H1 (cell line): Measurements from ENCODE around the gene STXBP6. TPM values are rescaled to one million over a fixed set of nuclear protein-coding genes. Genes with fewer than 3 reads are reported as not detected.
A peak's percentile ranks its signal among the peaks of the same experiment; 100 is the strongest.

Experiments
- CTCF ChIA-PET: fragments of 300-600 bp; sonication (Branson Sonifier 250); formaldehyde crosslinking; loops from one replicate; lab custom pipeline; 2021; ENCODE audit not compliant: partially characterized antibody; lab: Charles Lee
- POLR2A ChIA-PET: fragments of 300-600 bp; sonication (Branson Sonifier 250); formaldehyde crosslinking; loops from one replicate; lab custom pipeline; 2021; ENCODE audit warnings: inconsistent platforms; ENCODE audit not compliant: partially characterized antibody; lab: Charles Lee
- DNase-seq, 2 experiments: peaks; one replicate each; pipeline versions ENCODE4 v3.0.0 to v3.0.0-alpha.2; 2010 to 2022; ENCODE audit warnings: low spot score in 2 of 2, low read depth in 1 of 2, mixed read lengths in 1 of 2
- FAIRE-seq: peaks from 2 replicates; lab custom pipeline; 2011; peaks lifted over from hg19 to GRCh38; lab: Jason Lieb, UNC
- H2AFZ ChIP-seq: 2 replicates; pipeline ENCODE4 v1.8.1; 2012; ENCODE audit warnings: low read length, inconsistent platforms
- H2AK5ac ChIP-seq: 2 replicates; pipeline ENCODE4 v1.6.1; 2013; ENCODE audit warnings: low read depth, low read length
- H2BK120ac ChIP-seq: replicated peaks from 2 replicates; pipeline ENCODE3; 2013; ENCODE audit warnings: low read depth, low read length, inconsistent platforms
- H2BK12ac ChIP-seq: 2 replicates; pipeline ENCODE4 v1.6.1; 2013; ENCODE audit warnings: low read depth, low read length
- H2BK15ac ChIP-seq: 2 replicates; pipeline ENCODE4 v1.6.1; 2013; ENCODE audit warnings: low read length
- H2BK20ac ChIP-seq: 2 replicates; pipeline ENCODE4 v1.6.1; 2013; ENCODE audit warnings: low read length
- H2BK5ac ChIP-seq: 2 replicates; pipeline ENCODE4 v1.6.1; 2013; ENCODE audit warnings: low read depth, low read length
- H3K14ac ChIP-seq: 2 replicates; pipeline ENCODE4 v1.6.1; 2013; ENCODE audit warnings: inconsistent platforms; ENCODE audit not compliant: insufficient read length
- H3K18ac ChIP-seq: 2 replicates; pipeline ENCODE4 v1.6.1; 2013; ENCODE audit warnings: low read length; ENCODE audit errors: extremely low read depth
- H3K23ac ChIP-seq: 2 replicates; pipeline ENCODE4 v1.6.1; 2013; ENCODE audit warnings: inconsistent platforms; ENCODE audit not compliant: insufficient read length
- H3K23me2 ChIP-seq: 2 replicates; pipeline ENCODE4 v1.6.1; 2013; ENCODE audit warnings: low read depth, low read length
- H3K27ac ChIP-seq: 2 replicates; pipeline ENCODE4 v1.6.1; 2011; ENCODE audit warnings: low read depth, low read length, inconsistent platforms
- H3K27me3 ChIP-seq, 4 experiments: replicated peaks in 1 of 4; 1 replicate in 1 of 4; 2 replicates in 3 of 4; pipeline versions ENCODE4 v1.6.1 to v1.8.1; 2011 to 2013; ENCODE audit warnings: low read length in 3 of 4, mild to moderate bottlenecking in 3 of 4, inconsistent platforms in 2 of 4, mixed read lengths in 2 of 4, moderate library complexity in 1 of 4; ENCODE audit not compliant: control insufficient read depth in 3 of 4, insufficient read depth in 3 of 4; ENCODE audit errors: extremely low read depth in 1 of 4
- H3K36me3 ChIP-seq, 4 experiments: 2 replicates each; pipeline versions ENCODE4 v1.6.1 to v1.8.1; 2011 to 2013; ENCODE audit warnings: mild to moderate bottlenecking in 4 of 4, low read length in 3 of 4, moderate library complexity in 2 of 4, control low read depth in 1 of 4, inconsistent platforms in 1 of 4; ENCODE audit not compliant: insufficient read depth in 4 of 4, control insufficient read depth in 2 of 4
- H3K4ac ChIP-seq: replicated peaks from 2 replicates; pipeline ENCODE3; 2013; ENCODE audit warnings: low read length, low read depth, mixed read lengths, inconsistent platforms; ENCODE audit not compliant: insufficient read length
- H3K4me1 ChIP-seq, 4 experiments: replicated peaks in 1 of 4; 1 replicate in 1 of 4; 2 replicates in 3 of 4; pipeline versions ENCODE4 v1.6.1 to v1.8.1; 2011 to 2013; ENCODE audit warnings: low read length in 3 of 4, inconsistent platforms in 2 of 4, mixed read lengths in 1 of 4; ENCODE audit not compliant: insufficient read depth in 4 of 4, control insufficient read depth in 3 of 4
- H3K4me2 ChIP-seq, 2 experiments: 2 replicates each; pipeline versions ENCODE4 v1.6.1 to v1.8.1; 2011 to 2013; ENCODE audit warnings: low read depth in 2 of 2, low read length in 2 of 2, control low read depth in 1 of 2, inconsistent platforms in 1 of 2, mild to moderate bottlenecking in 1 of 2; ENCODE audit not compliant: insufficient read depth in 1 of 2
- H3K4me3 ChIP-seq, 4 experiments: fragments of 200-600, 300-600 bp in 1 of 4; sonication (generic), shearing (Covaris generic), sonication (Bioruptor Twin) in 1 of 4; 2 replicates each; pipeline versions ENCODE4 v1.5.1 to v1.8.1; 2011 to 2016; ENCODE audit warnings: low read length in 4 of 4, low read depth in 3 of 4, control low read depth in 2 of 4, inconsistent platforms in 2 of 4, mild to moderate bottlenecking in 2 of 4, mixed read lengths in 1 of 4, moderate library complexity in 1 of 4; ENCODE audit not compliant: insufficient read depth in 2 of 4; ENCODE audit errors: extremely low read depth in 1 of 4
- H3K56ac ChIP-seq: replicated peaks from 2 replicates; pipeline ENCODE3; 2013; ENCODE audit warnings: low read depth, mild to moderate bottlenecking, mixed read lengths, low read length, inconsistent platforms; ENCODE audit not compliant: insufficient read length
- H3K79me1 ChIP-seq: 2 replicates; pipeline ENCODE4 v1.6.1; 2013; ENCODE audit warnings: low read depth, low read length, control low read depth
- H3K79me2 ChIP-seq, 2 experiments: 2 replicates each; pipeline versions ENCODE4 v1.6.1 to v1.8.1; 2012 to 2013; ENCODE audit warnings: low read length in 2 of 2, mild to moderate bottlenecking in 2 of 2, inconsistent platforms in 1 of 2; ENCODE audit not compliant: insufficient read depth in 2 of 2, control insufficient read depth in 1 of 2
- H3K9ac ChIP-seq, 4 experiments: replicated peaks in 1 of 4; 1 replicate in 1 of 4; 2 replicates in 3 of 4; pipeline versions ENCODE4 v1.6.1 to v1.8.1; 2011 to 2013; ENCODE audit warnings: low read depth in 3 of 4, low read length in 3 of 4, control low read depth in 2 of 4, mild to moderate bottlenecking in 2 of 4, moderate library complexity in 2 of 4, inconsistent platforms in 1 of 4; ENCODE audit errors: extremely low read depth in 1 of 4
- H3K9me3 ChIP-seq, 2 experiments: 2 replicates each; pipeline versions ENCODE4 v1.6.1 to v1.8.1; 2012 to 2013; ENCODE audit warnings: mild to moderate bottlenecking in 2 of 2, moderate library complexity in 2 of 2, control low read depth in 1 of 2, inconsistent platforms in 1 of 2, low read depth in 1 of 2, low read length in 1 of 2, mixed read lengths in 1 of 2; ENCODE audit not compliant: insufficient read depth in 2 of 2
- H4K20me1 ChIP-seq, 2 experiments: replicated peaks in 1 of 2; 2 replicates each; pipeline versions ENCODE3 to v1.8.1; 2011 to 2013; ENCODE audit warnings: inconsistent platforms in 2 of 2, low read length in 2 of 2, mild to moderate bottlenecking in 1 of 2; ENCODE audit not compliant: insufficient read depth in 2 of 2, control insufficient read depth in 1 of 2
- H4K5ac ChIP-seq: 2 replicates; pipeline ENCODE4 v1.6.1; 2013; ENCODE audit warnings: low read length, low read depth, mixed read lengths, inconsistent platforms; ENCODE audit not compliant: insufficient read length
- H4K8ac ChIP-seq: 2 replicates; pipeline ENCODE4 v1.8.0; 2013; ENCODE audit warnings: mild to moderate bottlenecking, moderate library complexity, low read length, inconsistent platforms; ENCODE audit not compliant: insufficient read depth; ENCODE audit errors: extremely low read depth
- H4K91ac ChIP-seq: replicated peaks from 2 replicates; pipeline ENCODE3; 2013; ENCODE audit warnings: low read length, mixed read lengths, inconsistent platforms; ENCODE audit not compliant: insufficient read length
- CBX5 ChIP-seq: fragments of 300-800, 300-1000 bp; sonication (generic); IDR thresholded peaks from 2 replicates; pipeline ENCODE4 v1.7.1; 2016; ENCODE audit warnings: antibody characterized with exemption, low read length, low read depth
- CTCF ChIP-seq, 3 experiments: IDR thresholded peaks; 1 replicate in 2 of 3; 2 replicates in 1 of 3; pipeline versions ENCODE4 v1.5.1 to v1.6.1; 2011; ENCODE audit warnings: low read length in 3 of 3, mild to moderate bottlenecking in 3 of 3, inconsistent platforms in 2 of 3, low read depth in 1 of 3, moderate library complexity in 1 of 3; ENCODE audit not compliant: insufficient read depth in 1 of 3; ENCODE audit errors: control extremely low read depth in 1 of 3
- NRF1 ChIP-seq: IDR thresholded peaks from 2 replicates; pipeline ENCODE4 v1.6.1; 2011; ENCODE audit warnings: mild to moderate bottlenecking, low read depth, low read length, improper control_type of control experiment
- RAD21 ChIP-seq, 2 experiments: IDR thresholded peaks in 1 of 2; conservative IDR thresholded peaks in 1 of 2; 2 replicates each; pipeline ENCODE4 v1.6.1; 2011; ENCODE audit warnings: low read depth in 2 of 2, low read length in 2 of 2, improper control_type of control experiment in 1 of 2, inconsistent platforms in 1 of 2, mild to moderate bottlenecking in 1 of 2, moderate library complexity in 1 of 2
- YY1 ChIP-seq: IDR thresholded peaks from 2 replicates; pipeline ENCODE4 v1.6.1; 2011; ENCODE audit warnings: low read depth, mild to moderate bottlenecking, low read length
- WGBS, 2 experiments: shearing (Covaris generic) in 1 of 2; methylation state at CpG; one replicate each; pipeline versions ENCODE4 v1.1.6 to v1.1.7; 2013 to 2015; ENCODE audit warnings: low lambda C conversion rate in 2 of 2, mixed read lengths in 2 of 2, inconsistent platforms in 1 of 2, low coverage in 1 of 2, missing lambda C conversion rate in 1 of 2; ENCODE audit not compliant: insufficient replicate concordance in 2 of 2, insufficient coverage in 1 of 2, insufficient read length in 1 of 2; ENCODE audit errors: extremely low coverage in 1 of 2, missing lambda C conversion rate in 1 of 2; 5-methylcytosine and 5-hydroxymethylcytosine counted together
- polyA plus RNA-seq, 7 experiments: library from polyadenylated mRNA; depleted of rRNA in 3 of 7; stranded (reverse) in 5 of 7; unstranded in 2 of 7; fragments of >200 nt in 5 of 7; fragments of 200-250 nt in 2 of 7; gene quantifications; 1 replicate in 5 of 7; 2 replicates in 1 of 7; 4 replicates in 1 of 7; pipeline versions ENCODE4 v1.2.1 to v1.2.3, GENCODE V29; 2011 to 2013; ENCODE audit warnings: missing spikeins in 2 of 7, mixed read lengths in 2 of 7
- total RNA-seq: library from RNA; stranded (reverse); fragmentation: NEBNext Ultra II Directional; extraction: Animal tissue kit (Norgen Biotek cat#: 25700); gene quantifications from 2 replicates; pipeline ENCODE4 v1.2.1, GENCODE V29; 2021
- TF ChIP-seq, protein P1 (sequence below): IDR thresholded peaks from 2 replicates; pipeline ENCODE4 v1.6.1; 2012; ENCODE audit warnings: inconsistent platforms

Gene STXBP6
- total and polyA plus RNA-seq, 2 of the 8 experiments (the other 6 are each of a cell fraction or from before 2014, with no cell fraction given) = 9.4 to 18.1 TPM

DNA sequence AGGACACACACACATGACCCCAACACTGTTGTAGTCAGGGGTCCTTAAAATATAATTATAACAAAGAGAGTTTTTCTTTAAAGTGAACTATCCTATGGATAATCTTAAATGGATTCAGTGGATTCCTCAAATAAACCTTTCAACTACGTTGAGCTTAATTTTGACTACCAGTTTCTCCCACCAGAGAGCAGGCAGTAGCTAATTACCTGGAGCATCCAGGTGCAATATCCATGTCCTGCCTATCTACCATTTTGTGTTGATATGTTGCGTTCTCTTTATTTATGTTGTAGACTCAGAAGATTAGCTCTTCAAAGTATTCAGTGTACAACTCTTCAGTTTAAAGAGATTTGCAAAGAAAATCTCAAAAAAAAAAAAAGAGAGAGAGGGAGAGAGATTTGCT is 288.8 kb downstream of the STXBP6 start:
- Histone ChIP-seq H2BK15ac (no peak overlapping the region), H3K27ac (no peak overlapping the region), H3K56ac (no peak overlapping the region), H3K4ac (no peak overlapping the region), H2BK120ac (no peak overlapping the region), H3K9ac (no peak overlapping the region), H3K27me3 (no peaks in the 10 kb centered on the region), H3K79me1 (no peaks in the 10 kb centered on the region), H2BK12ac (no peak overlapping the region), H3K18ac (no peak overlapping the region), H3K4me3 (no peak overlapping the region), H2AFZ (no peak overlapping the region), H2BK20ac (no peak overlapping the region), H4K8ac (no peak overlapping the region), H3K4me1 (no peaks in the 10 kb centered on the region), H3K23ac (no peak overlapping the region), H3K23me2 (no peaks in the 10 kb centered on the region), H2AK5ac (no peak overlapping the region), H3K14ac (no peak overlapping the region), H4K91ac (no peak overlapping the region), H3K4me2 (no peak overlapping the region), H4K20me1 (no peaks in the 10 kb centered on the region), H3K36me3 (no peaks in the 10 kb centered on the region), H3K79me2 (no peaks in the 10 kb centered on the region), H3K9me3 (no peaks in the 10 kb centered on the region), H2BK5ac (no peak overlapping the region), H4K5ac (no peak overlapping the region)
- CTCF ChIA-PET = interaction anchor here (0.7 to 2.2 kb wide), 13 partner anchors 20 to 476 kb away, joined by 3 to 8 read pairs (median 4); no protein-coding TSS in a partner anchor
- FAIRE-seq (no peak), DNase-seq (no peak)
- TF ChIP-seq NRF1 = no peak
- no peak for TF ChIP-seq CBX5
- TF ChIP-seq, protein P1, sequence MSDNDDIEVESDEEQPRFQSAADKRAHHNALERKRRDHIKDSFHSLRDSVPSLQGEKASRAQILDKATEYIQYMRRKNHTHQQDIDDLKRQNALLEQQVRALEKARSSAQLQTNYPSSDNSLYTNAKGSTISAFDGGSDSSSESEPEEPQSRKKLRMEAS = no peak
- peak; percentile 57 to 58 for TF ChIP-seq RAD21 (IDR thresholded peaks at IDR 0.05 in 1 of 2, conservative IDR thresholded peaks at IDR 0.05 in 1 of 2; ENCODE audit: low read depth in 2 of 2, low read length in 2 of 2)
- TF ChIP-seq CTCF (IDR thresholded peaks at IDR 0.05; ENCODE audit: control extremely low read depth in 1 of 3, insufficient read depth in 1 of 3, low read depth in 1 of 3, low read length in 3 of 3) = peak in 2 of 3 experiments; percentile 30 to 32; a peak in 2 of 4 replicates
- TF ChIP-seq YY1 = peak; percentile 14; the same call in 1 of the 2 replicates
- POLR2A ChIA-PET = no interaction called here
- 68% methylated on average over 2 of the region's 2 CpGs; no CpG with 5 or more reads in 1 of the 2 experiments for WGBS, 2 experiments
